HG02870 (cell line): ENCODE results near the gene ELP6.

Experiments used
- ATAC-seq: cut with Tn5 transposase; IDR thresholded peaks from one replicate; pipeline ENCODE4 v1.9.1; 2021; ENCODE audit warnings: mild to moderate bottlenecking, moderate library complexity; ENCODE audit not compliant: unreplicated experiment

The ELP6 gene, protein sequence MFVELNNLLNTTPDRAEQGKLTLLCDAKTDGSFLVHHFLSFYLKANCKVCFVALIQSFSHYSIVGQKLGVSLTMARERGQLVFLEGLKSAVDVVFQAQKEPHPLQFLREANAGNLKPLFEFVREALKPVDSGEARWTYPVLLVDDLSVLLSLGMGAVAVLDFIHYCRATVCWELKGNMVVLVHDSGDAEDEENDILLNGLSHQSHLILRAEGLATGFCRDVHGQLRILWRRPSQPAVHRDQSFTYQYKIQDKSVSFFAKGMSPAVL

DNA sequence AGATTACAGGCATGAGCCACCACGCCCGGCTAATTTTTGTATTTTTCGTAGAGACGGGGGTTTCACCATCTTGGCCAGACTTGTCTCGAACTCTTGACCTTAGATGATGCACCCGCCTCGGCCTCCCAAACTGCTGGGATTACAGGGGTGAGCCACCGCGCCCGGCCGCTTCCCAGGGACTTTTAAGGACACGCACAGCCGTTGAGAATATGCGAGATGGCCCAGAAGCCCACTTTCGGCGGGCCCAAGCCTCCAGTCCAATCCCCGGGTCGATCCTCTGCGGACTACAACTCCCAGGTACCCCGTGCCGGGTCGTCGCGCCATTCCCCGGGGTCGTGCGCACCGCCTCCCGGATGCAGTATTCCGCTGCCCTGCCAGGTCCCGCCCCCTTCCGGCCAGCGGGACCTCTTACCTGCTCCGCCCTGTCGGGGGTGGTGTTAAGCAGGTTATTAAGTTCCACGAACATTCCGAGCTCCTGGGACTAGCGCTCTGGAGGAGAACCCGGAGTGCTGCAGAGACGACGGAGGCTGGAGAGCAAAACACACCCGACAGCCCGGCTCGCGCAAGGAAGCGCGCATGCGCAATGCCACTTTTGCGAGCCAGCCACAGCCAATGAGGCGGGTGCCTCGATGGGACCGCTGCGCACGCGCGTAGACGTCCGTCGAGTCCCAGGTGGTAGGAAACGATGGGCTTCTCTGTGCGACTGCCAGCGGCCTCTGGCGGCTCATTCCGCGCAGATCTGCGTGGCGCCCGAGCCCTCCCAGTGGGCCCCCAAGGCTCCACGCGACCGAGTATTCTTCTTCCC, at the start of gene ELP6:
Gene ELP6 (minus strand): TSS at position 588 of the 805 bp plus-strand sequence. CDS start 122 bp downstream, at position 466.
- peak; percentile 91 for ATAC-seq

DNA sequence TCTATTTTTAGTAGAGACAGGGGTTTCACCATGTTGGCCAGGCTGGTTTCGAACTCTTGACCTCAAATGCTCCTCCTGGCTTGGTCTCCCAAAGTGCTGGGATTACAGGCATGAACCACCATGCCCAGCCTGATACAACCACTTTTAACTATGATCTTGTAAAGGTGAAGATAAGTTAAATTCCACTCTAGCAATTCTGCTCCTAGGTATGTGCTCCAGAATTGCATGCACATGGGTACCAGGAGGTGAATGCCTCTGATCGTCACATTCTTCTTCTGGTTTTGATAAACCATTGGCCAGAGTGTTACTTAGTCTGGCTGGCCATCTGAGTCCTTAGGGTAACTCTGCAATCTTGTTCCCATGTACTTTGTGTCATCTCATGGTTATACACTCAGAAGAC, 42.8 kb upstream of the ELP6 start:
- no peak for ATAC-seq

DNA sequence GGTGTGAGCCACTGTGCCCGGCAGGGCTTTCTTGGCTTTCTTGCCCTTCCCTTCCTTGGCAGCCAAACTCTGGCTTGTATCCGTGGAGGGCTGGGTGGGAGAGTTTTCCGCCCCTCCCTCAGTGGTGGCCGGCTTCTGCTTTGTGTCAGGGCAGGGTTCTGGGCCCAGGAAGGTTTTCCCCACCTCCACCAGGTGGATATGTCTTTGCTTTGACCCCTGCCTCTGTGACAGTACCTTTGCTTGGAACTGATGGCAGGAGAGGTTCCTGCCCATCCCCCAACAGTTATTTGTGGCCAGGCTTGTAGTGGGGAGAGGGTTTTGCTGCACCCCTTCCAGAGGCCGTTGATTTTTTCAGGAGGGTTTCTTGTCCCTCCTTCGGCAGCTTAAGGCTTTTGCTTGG, 40.8 kb upstream of the ELP6 start:
- no peak for ATAC-seq

DNA sequence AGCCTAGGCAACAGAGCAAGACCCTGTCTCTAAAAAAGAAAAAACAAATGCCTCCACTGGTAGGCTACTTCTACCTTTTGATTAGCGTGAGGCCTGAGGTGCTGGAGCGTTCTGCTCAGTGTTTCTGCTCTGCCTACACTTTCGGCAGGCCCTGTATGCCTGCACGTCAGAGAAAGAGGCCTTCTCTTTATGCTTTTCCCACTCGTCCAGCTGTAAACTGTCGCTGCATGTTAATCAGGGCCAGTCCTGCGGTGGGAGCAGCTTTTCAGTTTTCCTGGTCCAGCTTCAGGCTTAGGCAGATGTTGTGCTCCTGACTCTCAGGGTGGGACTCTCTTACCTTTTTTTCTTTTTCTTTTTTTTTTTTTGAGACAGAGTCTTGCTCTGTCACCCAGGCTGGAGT, 39.9 kb upstream of the ELP6 start:
- no peak for ATAC-seq

DNA sequence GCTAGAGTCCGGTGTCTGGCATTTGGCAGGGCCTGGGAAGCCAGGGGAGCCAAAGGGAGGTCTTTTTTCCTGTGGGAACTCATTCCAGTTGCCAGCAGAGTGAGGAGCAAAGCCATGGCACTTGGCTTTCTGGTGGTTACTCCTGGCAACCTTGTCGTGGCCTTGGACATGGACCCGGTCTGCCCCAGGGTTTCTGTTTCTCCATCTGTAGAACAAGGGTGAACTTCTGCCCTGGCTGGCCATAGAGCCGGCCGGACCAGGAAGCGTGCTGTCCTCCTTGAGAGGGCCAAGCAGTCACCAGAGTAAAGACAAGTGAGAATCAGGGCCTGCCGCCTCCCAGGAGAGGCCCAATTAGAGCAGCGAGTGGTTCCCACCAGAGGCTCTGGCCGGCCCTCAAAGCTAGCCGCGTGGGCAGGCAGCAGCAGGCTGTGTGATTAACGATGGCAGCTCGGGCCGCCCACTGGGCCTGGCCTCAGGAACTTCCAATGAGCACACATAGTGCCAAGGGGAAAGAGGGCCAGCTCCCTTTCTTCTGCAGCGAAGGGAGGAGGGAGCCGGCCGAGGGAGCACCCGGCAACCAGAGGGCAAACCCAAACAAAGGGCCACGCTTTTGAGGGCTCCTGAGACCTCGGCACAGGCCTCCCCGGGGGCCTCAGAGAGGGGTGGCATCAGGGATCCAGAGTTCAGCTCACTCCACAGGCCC, 29.1 kb upstream of the ELP6 start:
- no peak for ATAC-seq

DNA sequence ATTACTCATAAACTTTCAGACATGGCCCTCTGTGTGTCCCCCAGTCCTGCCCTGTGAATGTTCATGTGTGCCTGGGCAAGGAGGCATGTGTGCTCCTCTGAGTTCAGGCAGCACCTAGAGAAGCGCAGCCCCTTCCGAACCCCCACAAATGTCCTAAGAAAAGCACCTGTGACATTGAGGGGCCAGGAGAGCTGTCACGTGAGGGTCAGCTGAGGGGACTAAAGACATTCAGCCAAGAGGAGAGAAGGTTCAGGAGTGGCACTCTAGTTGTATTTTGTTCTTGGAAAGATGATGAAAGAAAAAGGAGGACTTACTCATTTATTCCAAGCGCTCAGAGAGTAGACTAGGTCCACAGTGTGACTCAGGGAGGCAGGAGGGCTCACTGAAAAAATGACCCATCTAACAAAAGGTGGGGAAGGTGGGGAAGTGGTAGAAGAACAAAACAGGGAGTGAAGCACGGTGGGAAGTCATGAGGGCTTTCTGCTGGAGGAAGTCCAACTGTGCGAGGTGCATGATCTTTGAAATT, 28.1 kb upstream of the ELP6 start:
- ATAC-seq: no peak

DNA sequence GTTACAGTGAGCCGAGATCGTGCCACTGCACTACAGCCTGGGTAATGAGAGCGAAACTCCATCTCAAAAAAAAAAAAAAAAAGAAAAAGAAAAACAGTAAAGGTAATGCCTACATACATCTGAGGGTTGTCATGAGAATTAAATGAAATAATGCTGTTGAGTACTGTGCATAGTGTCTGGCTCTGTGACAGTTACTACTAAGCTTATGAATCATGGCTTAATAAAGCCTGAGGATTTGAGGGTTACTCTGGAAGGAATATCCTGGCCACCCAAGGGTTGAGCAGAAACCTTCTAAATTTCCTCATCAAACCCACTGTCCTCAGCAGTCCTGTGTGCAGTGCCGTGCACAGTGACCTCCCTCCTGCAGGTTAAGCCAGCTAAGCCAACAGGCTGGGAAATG, 26.8 kb upstream of the ELP6 start:
- no peak for ATAC-seq

DNA sequence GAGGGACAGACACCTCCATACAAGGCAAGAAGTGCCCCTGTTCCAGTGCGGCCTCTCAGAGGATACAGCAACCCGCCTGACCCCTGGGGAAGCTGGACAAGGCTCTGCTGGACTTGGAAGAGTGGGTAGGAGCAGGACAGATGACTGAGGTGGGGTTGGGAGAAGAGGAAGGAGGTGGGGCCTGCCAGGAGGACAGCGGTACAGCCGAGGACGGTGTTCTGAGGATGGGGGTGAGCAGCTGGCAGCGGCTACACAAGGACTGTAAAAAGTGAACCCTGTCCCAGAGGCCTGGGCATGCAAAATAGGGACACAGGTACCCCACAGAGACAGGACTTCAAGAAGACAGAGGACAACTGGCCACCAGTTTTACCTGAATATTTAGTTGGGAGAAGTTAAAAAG, 23.5 kb upstream of the ELP6 start:
- ATAC-seq: no peak

DNA sequence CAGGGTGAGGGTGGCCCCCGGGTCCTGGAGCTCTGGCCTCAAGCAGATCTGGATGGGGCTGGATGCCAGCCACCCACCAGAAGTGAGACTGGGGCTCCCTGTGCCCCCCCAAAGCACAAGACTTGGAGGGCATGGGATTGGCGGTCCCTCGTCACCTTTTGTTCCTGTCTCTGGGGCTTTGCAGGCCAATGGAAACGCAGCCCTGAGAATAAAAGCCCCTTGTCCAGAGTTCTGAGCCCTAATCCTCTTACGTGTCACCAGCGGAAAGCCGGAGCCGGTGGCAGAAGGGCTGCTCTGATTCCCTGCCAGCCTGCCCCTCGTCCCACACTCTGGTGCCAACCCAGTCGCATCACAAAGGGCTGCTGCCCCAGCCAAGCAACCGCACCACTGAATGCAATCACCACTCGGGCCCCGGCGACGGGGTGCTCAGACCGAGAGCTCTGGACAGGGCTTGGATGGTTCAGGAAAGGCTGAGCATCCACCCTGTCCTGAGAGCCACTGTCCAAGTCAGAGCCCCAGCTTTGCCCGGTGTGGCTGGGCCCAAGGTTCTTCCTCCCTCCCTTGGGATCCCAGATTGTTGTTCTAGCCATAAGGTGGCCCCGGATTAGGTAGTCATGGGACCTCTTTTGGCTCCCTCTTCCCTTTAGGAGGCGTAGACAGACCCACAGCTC, 22.8 kb upstream of the ELP6 start:
- ATAC-seq: no peak

DNA sequence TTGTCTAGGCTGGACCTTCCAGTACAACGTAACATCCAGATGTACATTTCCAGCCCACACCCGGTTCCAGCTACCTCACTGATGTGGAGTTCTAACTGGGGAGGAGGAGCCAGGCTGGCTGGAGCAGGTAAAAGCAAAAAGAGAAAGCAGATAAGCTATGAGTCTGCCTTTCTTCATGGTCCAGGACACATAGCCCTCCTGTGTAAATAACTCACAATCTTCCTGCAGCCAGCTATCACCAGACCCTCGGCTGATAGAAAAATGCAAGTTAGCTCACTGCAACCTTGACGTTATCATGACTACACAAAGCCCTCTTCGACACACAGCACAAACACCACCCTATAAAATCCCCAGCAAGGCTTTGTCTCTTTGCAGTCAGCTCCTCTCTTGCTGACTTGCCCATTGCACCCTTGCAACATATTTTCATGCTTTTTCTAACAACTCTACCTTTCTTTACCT, 20.5 kb upstream of the ELP6 start:
- no peak for ATAC-seq

DNA sequence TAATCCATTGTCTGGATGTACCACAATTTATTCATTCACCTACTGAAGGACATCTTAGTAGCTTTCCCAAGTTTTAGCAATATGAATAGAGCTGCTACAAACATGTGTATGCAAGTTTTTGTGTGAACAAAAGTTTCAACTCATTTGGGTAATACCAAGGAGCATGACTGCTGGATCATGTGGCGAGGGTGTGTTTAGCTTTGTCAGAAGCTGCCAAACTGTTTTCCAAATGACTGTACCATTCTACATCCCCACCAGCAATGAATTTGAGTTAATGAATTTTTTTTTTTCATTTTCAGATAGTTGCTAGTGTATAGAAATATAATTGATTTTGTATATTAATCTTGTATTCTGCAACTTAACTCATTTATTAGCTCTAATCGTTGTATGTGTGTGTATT, 20.0 kb upstream of the ELP6 start:
- ATAC-seq: no peak

DNA sequence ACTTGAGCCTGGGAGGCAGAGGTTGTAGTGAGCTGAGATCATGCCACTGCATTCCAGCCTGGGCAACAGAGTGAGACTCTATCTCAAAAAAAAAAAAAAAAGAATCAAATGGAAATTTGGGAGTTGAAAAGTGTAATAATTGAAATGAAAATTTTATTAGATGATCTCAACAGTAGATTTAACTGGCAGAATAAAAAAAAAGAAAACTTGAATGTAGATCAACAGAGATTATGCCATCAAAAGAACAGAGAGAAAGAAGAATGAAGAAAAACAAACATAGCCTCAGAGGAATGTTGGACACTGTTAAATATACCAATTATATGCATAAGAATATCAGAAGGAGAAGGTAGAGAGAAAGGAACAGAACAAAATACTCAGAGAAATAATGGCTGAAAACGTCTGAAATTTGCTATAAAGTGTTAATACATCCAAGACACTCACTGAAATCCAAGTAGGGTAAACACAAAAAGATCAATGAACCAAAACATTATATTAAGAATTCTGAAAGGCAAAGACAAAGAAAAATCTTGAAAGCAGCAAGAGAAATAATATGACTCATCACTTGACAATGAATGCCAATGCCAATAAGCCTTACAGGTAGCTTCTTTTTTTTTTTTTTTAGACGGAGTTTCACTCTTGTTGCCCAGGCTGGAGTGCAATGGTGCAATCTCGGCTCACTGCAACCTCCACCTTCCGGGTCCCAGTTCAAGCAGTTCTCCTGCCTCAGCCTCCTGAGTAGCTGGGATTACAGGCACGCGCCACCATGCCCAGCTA, 14.6 kb upstream of the ELP6 start:
- no peak for ATAC-seq

DNA sequence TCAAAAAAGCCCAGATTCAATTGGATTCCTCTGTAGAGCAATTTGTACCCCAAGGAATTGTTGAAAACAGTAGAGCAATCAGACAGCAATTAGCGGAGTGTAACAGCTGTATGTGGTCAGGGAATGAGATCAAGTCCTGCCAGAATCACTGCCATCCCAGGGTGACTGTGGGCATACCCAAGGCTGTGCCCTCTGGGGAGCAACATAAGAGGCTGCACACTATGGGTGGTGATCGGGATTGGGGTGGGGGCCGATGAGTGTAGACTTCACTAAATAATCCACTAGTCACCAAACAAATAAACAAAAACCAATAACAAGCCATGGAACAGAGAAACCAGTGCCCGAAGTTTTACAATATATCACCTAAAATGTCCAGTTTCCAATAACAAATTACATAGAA, 12.1 kb upstream of the ELP6 start:
- no peak for ATAC-seq

DNA sequence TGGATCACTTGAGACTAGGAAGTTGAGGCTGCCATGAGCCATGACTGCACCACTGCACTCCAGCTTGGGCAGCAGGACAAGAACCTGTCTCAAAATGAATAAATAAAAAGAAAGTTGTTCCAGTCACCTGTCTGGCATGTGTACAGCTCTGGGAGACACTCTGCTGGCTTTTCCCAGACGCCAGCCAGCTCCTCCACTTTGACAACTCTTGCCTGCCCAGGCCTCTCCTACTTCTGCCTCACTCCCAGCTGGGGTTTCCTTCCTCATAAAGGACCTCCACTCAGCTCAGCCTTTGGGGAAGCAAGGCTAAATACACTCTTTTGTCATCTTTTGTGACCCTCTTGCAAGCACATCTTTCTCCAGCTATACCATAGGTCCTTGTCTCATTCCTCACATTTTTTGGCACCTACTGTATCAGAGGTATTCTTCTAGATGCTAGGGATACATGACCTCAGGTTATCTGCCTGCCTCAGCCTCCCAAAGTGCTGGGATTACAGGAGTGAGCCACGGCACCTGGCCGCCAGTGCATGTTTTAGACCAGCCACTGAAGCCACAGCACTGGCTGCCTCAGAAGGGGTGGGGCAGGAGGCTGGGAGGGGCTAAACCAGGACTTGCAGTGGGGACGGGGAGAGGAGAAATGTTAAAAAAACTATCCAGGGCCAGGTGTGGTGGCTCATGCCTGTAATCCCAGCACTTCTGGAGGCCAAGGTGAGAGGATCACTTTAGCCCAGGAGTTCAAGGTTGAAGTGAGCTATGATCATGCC, 10.0 kb upstream of the ELP6 start:
- ATAC-seq: no peak

DNA sequence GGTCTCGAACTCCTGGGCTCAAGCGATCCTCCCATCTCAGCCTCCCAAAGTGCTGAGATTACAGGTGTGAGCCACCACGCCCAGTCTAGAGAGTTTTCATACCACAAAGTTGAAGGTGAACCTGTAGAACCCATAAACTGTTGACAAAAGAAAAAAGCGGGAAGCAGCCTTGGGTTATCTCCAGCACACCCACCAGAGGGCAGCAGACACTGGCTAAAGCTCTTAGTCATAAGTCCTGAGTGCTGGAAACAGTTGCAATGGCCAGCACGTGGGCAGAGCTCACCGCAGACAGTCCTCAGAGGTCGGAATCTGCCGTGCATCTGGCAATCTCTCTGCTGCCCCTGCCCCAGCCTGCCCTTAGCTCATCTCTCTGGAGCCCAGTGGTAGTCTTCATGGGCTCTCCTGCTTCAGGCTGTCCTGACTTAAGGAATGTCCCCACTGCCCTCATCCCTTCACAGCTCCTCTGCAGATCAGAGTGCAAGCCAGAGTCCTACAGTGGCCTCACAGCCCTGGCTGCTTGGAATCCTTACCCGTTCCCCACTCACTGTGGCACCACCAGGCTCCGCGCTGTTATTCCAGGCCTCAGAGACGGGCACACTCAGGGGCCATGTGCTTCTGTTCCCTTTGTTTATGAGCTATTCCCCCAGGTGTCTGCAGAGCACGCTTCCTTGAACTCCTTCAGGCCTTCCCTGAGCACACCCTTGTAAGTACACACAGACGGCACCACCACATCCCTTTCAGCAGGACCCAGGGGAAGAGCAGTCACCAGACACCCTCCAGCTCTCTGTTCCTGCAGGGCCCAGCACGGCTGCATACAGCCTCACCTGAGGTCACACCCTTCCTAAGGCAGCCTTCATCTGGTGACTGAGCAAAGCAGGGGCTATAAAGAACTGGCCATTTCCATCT, 8.8 kb upstream of the ELP6 start:
- no peak for ATAC-seq

DNA sequence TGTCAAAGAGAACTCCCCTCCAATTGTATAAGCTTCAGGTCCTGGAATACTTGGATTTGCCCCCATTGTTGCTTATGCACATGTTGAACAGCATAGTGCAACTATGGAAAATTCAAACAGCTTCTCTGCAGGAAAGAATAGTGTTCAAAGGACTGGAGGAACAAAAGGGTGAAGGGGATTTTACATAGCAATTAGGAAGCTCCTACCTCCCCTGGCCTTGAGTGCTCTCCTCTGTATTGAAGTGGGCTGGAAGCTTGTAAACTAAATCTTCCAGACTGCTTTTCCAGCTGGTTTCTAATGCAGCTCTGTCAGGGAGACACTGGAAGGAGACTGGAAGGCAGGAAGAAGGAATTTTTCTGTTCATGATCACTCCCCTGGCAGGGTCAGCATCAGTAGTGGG, 7.2 kb upstream of the ELP6 start:
- no peak for ATAC-seq

DNA sequence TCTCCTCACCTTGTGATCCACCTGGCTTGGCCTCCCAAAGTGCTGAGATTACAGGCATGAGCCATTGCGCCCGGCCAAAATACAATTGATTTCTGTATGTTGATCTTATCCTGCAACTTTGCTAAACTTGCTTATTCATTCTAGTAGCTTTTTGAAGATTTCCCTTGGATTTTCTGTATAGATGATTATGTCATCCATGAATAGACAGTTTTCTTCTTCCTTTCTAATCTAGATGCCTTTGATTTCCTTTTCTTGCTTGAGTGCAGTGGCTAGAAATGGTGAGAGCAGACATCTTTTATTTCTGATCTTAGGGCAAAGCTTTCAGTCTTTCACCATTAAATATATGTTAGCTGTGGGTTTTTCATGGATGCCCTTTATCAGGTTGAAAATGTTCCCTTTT, 4.4 kb upstream of the ELP6 start:
- ATAC-seq: no peak

DNA sequence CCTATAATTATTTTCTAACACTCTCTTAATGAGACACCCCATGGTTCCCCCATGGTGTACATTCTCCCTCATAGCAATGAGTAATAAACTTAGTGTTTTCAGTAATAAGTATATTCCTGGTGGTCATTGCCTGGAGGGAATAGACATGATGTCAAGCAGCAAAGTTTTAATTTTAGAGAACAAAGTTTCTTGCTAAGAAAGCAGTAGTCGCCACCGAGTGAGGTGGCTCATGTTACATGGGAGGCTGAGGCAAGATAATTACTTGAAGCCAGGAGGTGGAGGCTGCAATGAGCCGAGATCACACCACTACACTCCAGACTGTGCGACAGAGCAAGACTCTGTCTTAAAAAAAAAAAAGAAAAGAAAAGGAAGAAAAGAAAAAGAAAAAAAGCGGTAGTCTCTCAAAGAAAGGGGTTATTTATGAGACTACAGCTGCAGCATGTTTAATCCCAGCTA, 2.4 kb upstream of the ELP6 start:
- no peak for ATAC-seq
